GM12872 (cell line): Measurements from ENCODE around the gene CCDC196.

Source experiments
- CTCF ChIP-seq: IDR thresholded peaks from 3 replicates; pipeline ENCODE4 v1.5.1; 2011; ENCODE audit warnings: low read depth, mild to moderate bottlenecking, low read length, moderate library complexity; ENCODE audit not compliant: insufficient read depth

The CCDC196 gene

DNA sequence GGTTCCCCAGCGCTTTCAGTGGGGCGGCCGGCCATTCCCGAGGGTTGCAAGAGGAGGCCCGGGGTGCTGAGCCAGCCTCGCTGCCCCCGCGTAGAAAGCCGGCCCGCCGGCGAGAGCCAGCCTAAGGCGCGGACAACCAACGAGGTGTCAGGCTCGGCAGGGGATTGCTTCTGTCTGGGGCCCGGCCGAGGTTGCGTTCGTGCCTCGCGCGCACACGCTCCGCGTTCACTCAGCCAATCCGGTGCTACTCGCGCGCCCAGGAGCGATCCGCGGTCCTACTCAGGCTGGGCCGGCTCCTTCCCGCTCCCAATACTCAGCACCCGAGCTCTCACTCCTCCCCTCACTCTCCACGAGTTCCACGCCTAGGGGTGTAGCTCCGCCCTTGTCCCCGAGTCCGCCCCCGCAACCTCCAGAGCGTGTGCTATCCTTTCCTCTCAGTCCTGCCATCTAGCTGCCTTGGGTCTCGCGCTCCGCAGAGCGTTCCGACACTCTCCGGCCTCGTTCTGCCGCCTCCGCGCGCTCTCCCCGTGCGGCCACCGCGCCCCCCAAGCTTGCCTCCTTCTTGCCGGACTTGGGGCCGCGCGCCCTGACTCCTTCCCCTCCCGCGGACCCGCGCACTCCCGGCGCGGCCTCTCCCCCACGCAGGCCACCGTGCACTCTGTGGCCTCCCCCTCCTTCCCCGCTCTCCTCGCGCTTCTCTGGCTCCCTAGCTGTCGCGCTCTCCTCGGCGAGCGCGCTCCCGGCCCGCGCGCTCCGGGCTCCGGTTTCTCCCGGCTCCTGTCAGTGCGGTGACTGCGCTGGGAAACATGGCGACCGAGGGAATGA, 21.8 kb downstream of the CCDC196 start, which contains the start of gene GPHN:
TSS of gene GPHN (plus strand) at position 426 of the 825 bp plus-strand sequence.
- no peak for TF ChIP-seq CTCF

GRCh38 chr14:66508547-66508845, 22.3 kb downstream of the CCDC196 start:
- TF ChIP-seq CTCF = no peak

DNA sequence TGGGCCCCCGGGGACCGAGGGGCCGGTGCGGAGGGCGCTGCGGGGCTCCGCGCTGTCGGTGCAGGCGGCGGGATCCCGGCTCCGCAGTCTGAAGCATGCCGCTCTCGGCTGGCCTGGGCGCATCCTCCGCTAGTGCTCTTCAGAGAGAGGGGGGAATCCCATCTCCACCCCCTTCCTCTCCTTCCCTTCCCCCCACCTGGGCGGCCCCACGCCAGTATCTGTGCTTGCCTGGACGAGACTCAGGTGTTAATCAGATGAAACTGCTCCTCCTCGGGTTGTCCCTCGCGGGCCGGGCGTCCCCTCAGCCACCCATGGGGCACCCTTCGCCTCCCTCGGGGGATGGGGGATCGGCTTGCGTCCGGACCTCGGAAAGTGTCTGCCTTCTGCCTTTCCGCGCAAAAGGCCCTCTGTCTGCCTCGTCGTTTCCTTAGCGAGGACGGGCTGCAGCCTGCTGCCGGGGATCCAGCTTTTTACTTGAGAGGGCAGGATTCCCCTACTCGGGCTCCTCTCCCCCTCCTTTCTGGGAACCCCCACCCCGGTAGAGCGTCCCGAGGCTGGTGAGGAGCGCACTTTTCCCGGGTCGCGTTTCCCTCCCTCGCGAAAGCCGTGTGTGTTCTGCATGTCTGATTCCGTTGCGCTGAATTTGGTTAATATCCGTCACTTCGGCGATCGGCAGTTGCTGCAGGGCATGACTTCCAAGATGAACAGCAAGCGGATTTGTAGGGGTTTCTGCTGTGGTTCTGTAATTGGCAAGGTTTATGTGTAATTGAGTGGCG, 22.9 kb downstream of the CCDC196 start:
- no peak for TF ChIP-seq CTCF

- TF ChIP-seq CTCF = no peak
Measured at GRCh38 chr14:66509874-66510273, 23.7 kb downstream of the CCDC196 start.

GRCh38 chr14:66511849-66512248, 25.7 kb downstream of the CCDC196 start:
- TF ChIP-seq CTCF = no peak

DNA sequence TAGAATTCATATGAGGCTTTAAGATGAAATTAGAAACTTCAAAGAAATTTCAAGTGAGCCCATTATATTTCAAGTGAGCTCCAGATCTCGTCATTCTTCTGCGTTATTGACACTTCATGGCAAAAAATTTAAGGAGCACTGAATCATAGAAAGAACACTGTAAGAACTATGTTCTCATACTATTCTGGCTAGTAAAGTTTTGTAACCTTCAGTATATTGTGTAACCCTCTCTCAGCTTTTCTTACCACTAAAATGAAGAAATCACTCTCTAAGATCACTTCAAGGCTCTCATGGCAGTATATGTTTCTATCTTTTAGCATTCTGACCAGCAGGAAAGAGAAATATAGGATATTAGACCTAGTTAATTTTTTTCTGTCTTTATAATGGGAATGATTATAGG, 28.0 kb downstream of the CCDC196 start:
- TF ChIP-seq CTCF = no peak

DNA sequence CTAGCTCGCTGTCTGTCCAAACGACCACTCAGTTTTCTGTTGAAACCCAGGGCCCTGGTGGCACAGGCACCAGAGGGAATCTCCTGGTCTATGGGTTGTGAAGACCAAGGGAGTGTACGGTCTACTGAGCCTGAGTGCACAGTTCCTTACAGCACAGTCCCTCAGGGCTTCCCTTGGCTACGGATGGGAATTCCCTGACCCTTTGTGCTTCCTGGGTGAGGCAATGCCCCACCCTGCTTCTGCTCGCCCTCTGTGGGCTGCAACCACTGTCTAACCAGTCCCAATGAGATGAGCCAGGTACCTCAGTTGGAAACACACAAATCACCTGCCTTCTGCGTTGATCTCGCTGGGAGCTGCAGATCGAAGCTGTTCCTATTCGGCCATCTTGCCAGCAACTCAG, 44.4 kb downstream of the CCDC196 start:
- no peak for TF ChIP-seq CTCF
